Mesenchymal stem cell (in vitro differentiated cells and primary cell): ENCODE measurements around the gene ALDH1A1.
"Not testable (repeated sequence)": the region's sequence is repeated elsewhere in the genome, so short reads cannot be mapped to it uniquely, and the experiment has no call there.

ENCODE experiments used
- DNase-seq: peaks from one replicate; pipeline ENCODE4 v3.0.0-alpha.2; 2013
- H2AFZ ChIP-seq: one replicate; pipeline ENCODE4 v1.6.1; 2013; ENCODE audit warnings: low read depth, mild to moderate bottlenecking, control low read depth, inconsistent platforms, low read length, moderate library complexity
- H2AK5ac ChIP-seq: 2 replicates; pipeline ENCODE4 v1.6.1; 2013; ENCODE audit warnings: low read length, moderate library complexity, mild to moderate bottlenecking, inconsistent platforms; ENCODE audit not compliant: severe bottlenecking
- H2BK120ac ChIP-seq: one replicate; pipeline ENCODE4 v1.6.1; 2013; ENCODE audit warnings: low read depth, mild to moderate bottlenecking, inconsistent platforms, low read length, moderate library complexity
- H2BK12ac ChIP-seq, 2 experiments: one replicate each; pipeline ENCODE4 v1.6.1; 2013; ENCODE audit warnings: inconsistent platforms in 2 of 2, low read length in 2 of 2, mild to moderate bottlenecking in 2 of 2, moderate library complexity in 2 of 2, control low read depth in 1 of 2
- H2BK15ac ChIP-seq: one replicate; pipeline ENCODE4 v1.6.1; 2013; ENCODE audit warnings: mild to moderate bottlenecking, low read depth, inconsistent platforms; ENCODE audit not compliant: poor library complexity, severe bottlenecking
- H2BK5ac ChIP-seq: 2 replicates; pipeline ENCODE4 v1.6.1; 2013; ENCODE audit warnings: low read depth, mild to moderate bottlenecking, low read length, control low read depth, inconsistent platforms; ENCODE audit not compliant: poor library complexity, severe bottlenecking
- H3K14ac ChIP-seq, 2 experiments: one replicate each; pipeline ENCODE4 v1.6.1; 2013; ENCODE audit warnings: inconsistent platforms in 2 of 2, low read length in 2 of 2, control low read depth in 1 of 2, mild to moderate bottlenecking in 1 of 2, moderate library complexity in 1 of 2
- H3K18ac ChIP-seq, 2 experiments: one replicate each; pipeline ENCODE4 v1.6.1; 2013; ENCODE audit warnings: inconsistent platforms in 2 of 2, low read length in 2 of 2, control low read depth in 1 of 2, low read depth in 1 of 2, mild to moderate bottlenecking in 1 of 2
- H3K23ac ChIP-seq, 2 experiments: one replicate each; pipeline ENCODE4 v1.6.1; 2013; ENCODE audit warnings: inconsistent platforms in 2 of 2, low read length in 2 of 2, mild to moderate bottlenecking in 2 of 2, moderate library complexity in 2 of 2, control low read depth in 1 of 2
- H3K27ac ChIP-seq: 2 replicates; pipeline ENCODE4 v1.5.1; 2013; ENCODE audit warnings: mild to moderate bottlenecking, moderate library complexity, low read length, control low read depth, inconsistent platforms; ENCODE audit not compliant: poor library complexity, severe bottlenecking
- H3K27me3 ChIP-seq, 2 experiments: 2 replicates each; pipeline versions ENCODE4 v1.6.1 to v1.7.0; 2013; ENCODE audit warnings: low read length in 2 of 2, mild to moderate bottlenecking in 2 of 2, moderate library complexity in 2 of 2, control low read depth in 1 of 2, inconsistent platforms in 1 of 2; ENCODE audit not compliant: control insufficient read depth in 1 of 2, insufficient read depth in 1 of 2
- H3K36me3 ChIP-seq, 2 experiments: 2 replicates each; pipeline versions ENCODE4 v1.6.1 to v1.7.0; 2013; ENCODE audit warnings: low read length in 2 of 2, control low read depth in 1 of 2, inconsistent platforms in 1 of 2, low read depth in 1 of 2, mild to moderate bottlenecking in 1 of 2; ENCODE audit not compliant: insufficient read depth in 2 of 2, control insufficient read depth in 1 of 2
- H3K4ac ChIP-seq, 2 experiments: one replicate each; pipeline ENCODE4 v1.6.1; 2013; ENCODE audit warnings: inconsistent platforms in 2 of 2, low read length in 2 of 2, mild to moderate bottlenecking in 2 of 2, moderate library complexity in 2 of 2, control low read depth in 1 of 2, low read depth in 1 of 2
- H3K4me1 ChIP-seq: 2 replicates; pipeline ENCODE4 v1.6.1; 2013; ENCODE audit warnings: low read depth, low read length, control low read depth; ENCODE audit not compliant: control insufficient read depth, insufficient read depth
- H3K4me2 ChIP-seq: 2 replicates; pipeline ENCODE4 v1.6.1; 2013; ENCODE audit warnings: low read length, mild to moderate bottlenecking, inconsistent platforms; ENCODE audit not compliant: poor library complexity, severe bottlenecking
- H3K4me3 ChIP-seq, 2 experiments: 2 replicates each; pipeline versions ENCODE4 v1.5.1 to v1.7.0; 2013; ENCODE audit warnings: low read length in 2 of 2, mild to moderate bottlenecking in 2 of 2, control low read depth in 1 of 2, low read depth in 1 of 2; ENCODE audit not compliant: insufficient read depth in 1 of 2
- H3K79me1 ChIP-seq: replicated peaks from 2 replicates; pipeline ENCODE4 v1.6.1; 2013; ENCODE audit warnings: mild to moderate bottlenecking, control low read depth, low read length, inconsistent platforms; ENCODE audit not compliant: poor library complexity, severe bottlenecking
- H3K9ac ChIP-seq: 2 replicates; pipeline ENCODE4 v1.7.0; 2013; ENCODE audit warnings: mild to moderate bottlenecking, low read length, moderate library complexity
- H3K9me3 ChIP-seq: 2 replicates; pipeline ENCODE4 v1.7.0; 2013; ENCODE audit warnings: mild to moderate bottlenecking, low read length; ENCODE audit not compliant: control insufficient read depth
- H4K8ac ChIP-seq: one replicate; pipeline ENCODE4 v1.6.1; 2013; ENCODE audit warnings: inconsistent platforms, mild to moderate bottlenecking, low read length, moderate library complexity
- H4K91ac ChIP-seq: one replicate; pipeline ENCODE4 v1.6.1; 2013; ENCODE audit warnings: mild to moderate bottlenecking, low read length, inconsistent platforms
- WGBS: methylation state at CpG from one replicate; pipeline ENCODE4 v1.1.7; 2013; ENCODE audit warnings: mixed read lengths; 5-methylcytosine and 5-hydroxymethylcytosine counted together

The ALDH1A1 gene

GRCh38 chr9:72943844-72944462 is 8.9 kb downstream of the ALDH1A1 start:
- no peak overlapping the region for H3K27ac ChIP-seq
- no peak overlapping the region for H3K14ac ChIP-seq
- no peak overlapping the region for H2AK5ac ChIP-seq
- no peaks in the 10 kb centered on the region for H3K79me1 ChIP-seq
- no peak overlapping the region for H3K4me3 ChIP-seq
- no peak overlapping the region for H3K18ac ChIP-seq
- H3K36me3 ChIP-seq: no peaks in the 10 kb centered on the region
- H3K9me3 ChIP-seq: no peaks in the 10 kb centered on the region
- WGBS: 94% methylated on average over 1 of the region's 2 CpGs
- no peak overlapping the region for H4K91ac ChIP-seq
- H2BK12ac ChIP-seq: no peak overlapping the region
- no peak overlapping the region for H2BK120ac ChIP-seq
- no peaks in the 10 kb centered on the region for H3K4me1 ChIP-seq
- H4K8ac ChIP-seq: no peak overlapping the region
- no peak overlapping the region for H3K9ac ChIP-seq
- no peak overlapping the region for H3K4ac ChIP-seq
- H3K23ac ChIP-seq: no peak overlapping the region
- H2BK5ac ChIP-seq: no peak overlapping the region
- H3K4me2 ChIP-seq: no peak overlapping the region
- H2AFZ ChIP-seq: no peak overlapping the region
- no peaks in the 10 kb centered on the region for H3K27me3 ChIP-seq
- no peak for DNase-seq
- no peak overlapping the region for H2BK15ac ChIP-seq

- H2BK120ac ChIP-seq: no peak overlapping the region
- H2BK15ac ChIP-seq: no peak overlapping the region
- H3K36me3 ChIP-seq: no peaks in the 10 kb centered on the region
- no peak overlapping the region for H4K91ac ChIP-seq
- no peak overlapping the region for H2AK5ac ChIP-seq
- H3K4me1 ChIP-seq: no peaks in the 10 kb centered on the region
- no peak overlapping the region for H2BK12ac ChIP-seq
- H3K27me3 ChIP-seq: no peaks in the 10 kb centered on the region
- H3K9me3 ChIP-seq: no peaks in the 10 kb centered on the region
- H3K79me1 ChIP-seq: no peaks in the 10 kb centered on the region
- no peak overlapping the region for H3K27ac ChIP-seq
- no peak overlapping the region for H3K9ac ChIP-seq
- no peak for DNase-seq
- no peak overlapping the region for H3K4ac ChIP-seq
- no peak overlapping the region for H3K4me3 ChIP-seq
- 92% methylated on average over 2 of the region's 2 CpGs for WGBS
- no peak overlapping the region for H2BK5ac ChIP-seq
- H3K23ac ChIP-seq: no peak overlapping the region
- no peak overlapping the region for H4K8ac ChIP-seq
- H3K4me2 ChIP-seq: no peak overlapping the region
- H2AFZ ChIP-seq: no peak overlapping the region
- no peak overlapping the region for H3K18ac ChIP-seq
- H3K14ac ChIP-seq: no peak overlapping the region
These were observed 10.4 kb downstream of the ALDH1A1 start for GRCh38 chr9:72942451-72942850.

GRCh38 chr9:72939581-72939980 is 13.3 kb downstream of the ALDH1A1 start:
- H3K4ac ChIP-seq, H2AK5ac ChIP-seq, H2AFZ ChIP-seq, H3K27me3 ChIP-seq, DNase-seq, H2BK15ac ChIP-seq, H3K14ac ChIP-seq, H4K8ac ChIP-seq, H2BK12ac ChIP-seq, H3K23ac ChIP-seq, H4K91ac ChIP-seq, H3K9me3 ChIP-seq, H2BK5ac ChIP-seq, H3K27ac ChIP-seq, H3K36me3 ChIP-seq, H3K4me2 ChIP-seq, H2BK120ac ChIP-seq, H3K4me1 ChIP-seq, H3K79me1 ChIP-seq, H3K4me3 ChIP-seq, H3K18ac ChIP-seq, H3K9ac ChIP-seq: not testable (repeated sequence)
- WGBS: 92% methylated on average over 5 of the region's 6 CpGs

- H2AFZ ChIP-seq: no peak overlapping the region
- H4K91ac ChIP-seq: no peak overlapping the region
- no peak overlapping the region for H3K9ac ChIP-seq
- no peaks in the 10 kb centered on the region for H3K9me3 ChIP-seq
- no peak overlapping the region for H3K4ac ChIP-seq
- no peaks in the 10 kb centered on the region for H3K4me1 ChIP-seq
- H2BK12ac ChIP-seq: no peak overlapping the region
- H3K14ac ChIP-seq: no peak overlapping the region
- H3K27me3 ChIP-seq: no peaks in the 10 kb centered on the region
- H3K18ac ChIP-seq: no peak overlapping the region
- no peak overlapping the region for H2BK5ac ChIP-seq
- H2AK5ac ChIP-seq: no peak overlapping the region
- no peak overlapping the region for H2BK120ac ChIP-seq
- no peak overlapping the region for H4K8ac ChIP-seq
- H3K36me3 ChIP-seq: no peaks in the 10 kb centered on the region
- no peak overlapping the region for H2BK15ac ChIP-seq
- WGBS: 82% methylated on average over 4 of the region's 4 CpGs
- no peaks in the 10 kb centered on the region for H3K79me1 ChIP-seq
- DNase-seq: no peak
- no peak overlapping the region for H3K23ac ChIP-seq
- H3K4me3 ChIP-seq: no peak overlapping the region
- no peak overlapping the region for H3K4me2 ChIP-seq
- H3K27ac ChIP-seq: no peak overlapping the region
These were observed 15.3 kb downstream of the ALDH1A1 start for GRCh38 chr9:72937545-72937944.
